ENCODE data around the gene CCDC197. TPM values are rescaled to one million over a fixed set of nuclear protein-coding genes. Genes with fewer than 3 reads are reported as not detected.

Gene CCDC197
- total RNA-seq, 2 experiments from 2014 or later = not detected

GRCh38 chr14:94018308-94018707, 21.2 kb downstream of the CCDC197 start:
- Mint-ChIP-seq H3K4me3 (no peak overlapping the region), H3K27ac (no peak overlapping the region), H3K36me3 (ENCODE audit: low read depth) (no peaks in the 10 kb centered on the region), H3K9me3 (no peaks in the 10 kb centered on the region), H3K4me1 (ENCODE audit: low read depth) (peaks cover 28% of the 10 kb centered on the region), H3K27me3 (peaks cover 3% of the 10 kb centered on the region)
- ChIA-PET POLR2A (no interaction called here), CTCF (interaction anchor here (1.2 to 3.5 kb wide), 6 partner anchors 11 to 118 kb away, joined by 3 to 17 read pairs (median 6); partner anchors contain the start of gene IFI27L2)
- ATAC-seq (no peak), DNase-seq (no peak)
- intact Hi-C loops (cut with micrococcal nuclease) = no loop called here
- no peak for TF ChIP-seq CTCF (IDR thresholded peaks at IDR 0.05)

- no peak for TF ChIP-seq CTCF (IDR thresholded peaks at IDR 0.05)
- no peaks in the 10 kb centered on the region for H3K9me3 Mint-ChIP-seq
- intact Hi-C loops (cut with micrococcal nuclease) = no loop called here
- ATAC-seq = no peak
- peaks cover 28% of the 10 kb centered on the region for H3K4me1 Mint-ChIP-seq (ENCODE audit: low read depth)
- ChIA-PET CTCF (interaction anchor here (1.5 to 4.0 kb wide), 5 partner anchors 16 to 117 kb away, joined by 4 to 31 read pairs (median 16); no protein-coding TSS in a partner anchor), POLR2A (no interaction called here)
- no peaks in the 10 kb centered on the region for H3K36me3 Mint-ChIP-seq (ENCODE audit: low read depth)
- H3K27me3 Mint-ChIP-seq = peaks cover 3% of the 10 kb centered on the region
- H3K27ac Mint-ChIP-seq = no peak overlapping the region
- DNase-seq = no peak
- H3K4me3 Mint-ChIP-seq = no peak overlapping the region
Measured at GRCh38 chr14:94019329-94019728, 22.2 kb downstream of the CCDC197 start.

- Mint-ChIP-seq H3K4me1 (ENCODE audit: low read depth) (peaks cover 28% of the 10 kb centered on the region), H3K9me3 (no peaks in the 10 kb centered on the region), H3K4me3 (no peak overlapping the region), H3K36me3 (ENCODE audit: low read depth) (no peaks in the 10 kb centered on the region), H3K27ac (no peak overlapping the region), H3K27me3 (peaks cover 3% of the 10 kb centered on the region)
- ATAC-seq (no peak), DNase-seq (no peak)
- intact Hi-C loops (cut with micrococcal nuclease) = no loop called here
- ChIA-PET CTCF (interaction anchor here (1.5 to 4.0 kb wide), 5 partner anchors 15 to 116 kb away, joined by 4 to 31 read pairs (median 16); no protein-coding TSS in a partner anchor), POLR2A (no interaction called here)
- no peak for TF ChIP-seq CTCF (IDR thresholded peaks at IDR 0.05)
Measured at GRCh38 chr14:94020267-94020666, 23.2 kb downstream of the CCDC197 start.

GRCh38 chr14:94021001-94021400, 23.9 kb downstream of the CCDC197 start:
- no peak for TF ChIP-seq CTCF (IDR thresholded peaks at IDR 0.05)
- Mint-ChIP-seq H3K9me3 (no peaks in the 10 kb centered on the region), H3K27me3 (peaks cover 3% of the 10 kb centered on the region), H3K27ac (no peak overlapping the region), H3K4me3 (no peak overlapping the region), H3K36me3 (ENCODE audit: low read depth) (no peaks in the 10 kb centered on the region), H3K4me1 (ENCODE audit: low read depth) (peaks cover 32% of the 10 kb centered on the region)
- POLR2A ChIA-PET = interaction anchor here (0.9 kb wide), 1 partner anchor 94 kb away, joined by 3 read pairs; no protein-coding TSS in a partner anchor
- DNase-seq (no peak), ATAC-seq (no peak)
- CTCF ChIA-PET = interaction anchor here (1.1 to 4.0 kb wide), 7 partner anchors 14 to 116 kb away, joined by 3 to 31 read pairs (median 12); no protein-coding TSS in a partner anchor
- intact Hi-C loops (cut with micrococcal nuclease) = no loop called here

- ChIA-PET POLR2A (interaction anchor here (0.9 to 1.0 kb wide), 2 partner anchors 82 to 94 kb away, joined by 3 read pairs; no protein-coding TSS in a partner anchor), CTCF (interaction anchor here (1.1 to 4.0 kb wide), 8 partner anchors 14 to 115 kb away, joined by 3 to 31 read pairs (median 10); no protein-coding TSS in a partner anchor)
- H3K9me3 Mint-ChIP-seq = no peaks in the 10 kb centered on the region
- H3K4me1 Mint-ChIP-seq (ENCODE audit: low read depth) = peaks cover 32% of the 10 kb centered on the region
- TF ChIP-seq CTCF (IDR thresholded peaks at IDR 0.05) = no peak
- ATAC-seq (peak; percentile 50), DNase-seq (peak; percentile 73)
- H3K27me3 Mint-ChIP-seq = peaks cover 3% of the 10 kb centered on the region
- H3K36me3 Mint-ChIP-seq (ENCODE audit: low read depth) = no peaks in the 10 kb centered on the region
- intact Hi-C loops (cut with micrococcal nuclease) = no loop called here
- no peak overlapping the region for H3K4me3 Mint-ChIP-seq
- peak overlapping the region; percentile 67 for H3K27ac Mint-ChIP-seq
Measured at GRCh38 chr14:94021416-94022157, 24.5 kb downstream of the CCDC197 start.
